BLaER1 (cell line): Measurements from ENCODE around the gene EEF2.
"Not testable (repeated sequence)": the region's sequence is repeated elsewhere in the genome, so short reads cannot be mapped to it uniquely, and the experiment has no call there.

Experiments
- H3K27ac ChIP-seq: shearing (Covaris generic); formaldehyde crosslinking; 2 replicates; pipeline ENCODE4 v1.8.1; 2022
- H3K27me3 ChIP-seq: shearing (Covaris generic); formaldehyde crosslinking; 2 replicates; pipeline ENCODE4 v1.8.1; 2022
- H3K36me3 ChIP-seq: shearing (Covaris generic); formaldehyde crosslinking; 2 replicates; pipeline ENCODE4 v1.8.1; 2022
- H3K4me1 ChIP-seq: shearing (Covaris generic); formaldehyde crosslinking; 2 replicates; pipeline ENCODE4 v1.8.1; 2022
- H3K4me2 ChIP-seq: shearing (Covaris generic); formaldehyde crosslinking; 2 replicates; pipeline ENCODE4 v1.8.1; 2022
- H3K4me3 ChIP-seq: shearing (Covaris generic); formaldehyde crosslinking; 2 replicates; pipeline ENCODE4 v1.8.1; 2022
- H3K9ac ChIP-seq: shearing (Covaris generic); formaldehyde crosslinking; 2 replicates; pipeline ENCODE4 v1.8.1; 2022
- H3K9me3 ChIP-seq: shearing (Covaris generic); formaldehyde crosslinking; 2 replicates; pipeline ENCODE4 v1.8.1; 2022
- H4K20me1 ChIP-seq: shearing (Covaris generic); formaldehyde crosslinking; 2 replicates; pipeline ENCODE4 v1.8.1; 2022
- Cebpa-rat ChIP-seq: shearing (Covaris generic); IDR thresholded peaks from 2 replicates; pipeline ENCODE4 v1.8.1; 2022

The EEF2 gene

DNA sequence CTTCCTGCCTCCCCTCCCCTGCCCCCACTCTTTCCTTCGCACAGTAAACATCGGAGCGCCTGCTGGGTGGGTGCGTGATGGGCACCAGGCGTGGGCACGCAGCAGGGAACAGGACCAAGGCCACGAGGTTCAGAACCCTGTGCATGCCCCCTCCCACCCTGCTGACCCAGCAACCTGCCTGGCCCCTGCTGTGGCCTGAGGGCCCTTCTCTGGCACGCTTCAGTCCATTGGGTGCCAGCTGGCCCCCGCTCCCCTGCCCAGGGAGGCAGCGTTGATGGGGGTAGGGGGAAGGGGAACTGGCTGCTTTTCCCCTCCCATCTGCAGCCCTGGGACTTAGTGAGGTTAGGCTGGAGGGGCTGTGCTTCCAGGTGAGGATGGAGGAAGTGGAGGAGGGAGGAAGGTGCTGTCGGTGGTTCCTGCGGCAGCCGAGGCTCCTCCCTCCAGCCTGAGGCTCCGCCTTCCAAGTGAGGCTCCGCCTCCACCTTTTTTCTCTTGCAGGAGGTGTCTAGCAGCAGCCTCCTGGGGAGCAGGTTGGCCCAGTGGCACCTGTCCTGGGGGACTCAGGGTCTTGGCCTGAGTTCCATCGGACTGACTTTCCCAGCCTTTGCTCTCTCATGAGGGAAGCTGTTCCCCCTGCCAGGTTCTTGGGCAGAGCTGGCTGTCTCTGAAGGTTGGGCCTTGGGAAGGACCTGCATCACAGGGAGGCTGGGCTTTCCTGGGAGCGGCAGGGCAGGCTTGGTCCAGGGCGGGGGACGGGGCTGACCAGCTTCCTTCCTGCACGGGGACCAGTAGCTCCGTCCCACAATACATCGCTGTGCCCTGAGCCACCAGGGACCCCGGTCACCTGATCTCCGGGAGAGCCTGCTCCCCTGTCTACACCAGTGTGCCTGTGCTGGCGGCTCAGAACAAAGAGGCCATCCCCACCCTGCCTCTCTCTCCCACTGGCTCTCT lies 29.6 kb upstream of the EEF2 start:
- peak overlapping the region; percentile 61 for H3K4me2 ChIP-seq
- no peak overlapping the region for H3K4me3 ChIP-seq
- H3K4me1 ChIP-seq, result peaks cover 46% of the 10 kb centered on the region
- H3K9me3 ChIP-seq, result no peaks in the 10 kb centered on the region
- peaks cover 94% of the 10 kb centered on the region for H3K36me3 ChIP-seq
- TF ChIP-seq Cebpa-rat, result no peak
- peak overlapping the region; percentile 62 for H3K27ac ChIP-seq
- H4K20me1 ChIP-seq, result peaks cover 98% of the 10 kb centered on the region
- H3K9ac ChIP-seq, result peak overlapping the region; percentile 24; the same call in 1 of the 2 replicates
- H3K27me3 ChIP-seq, result no peaks in the 10 kb centered on the region

GRCh38 chr19:4013886-4014540 lies 28.8 kb upstream of the EEF2 start:
- H3K4me1 ChIP-seq, result peaks cover 46% of the 10 kb centered on the region
- no peak overlapping the region for H3K4me3 ChIP-seq
- H3K4me2 ChIP-seq, result 0 out of 2 replicates have a peak overlapping the region, but pooled peaks have one; percentile 61
- H3K9ac ChIP-seq, result no peak overlapping the region
- H4K20me1 ChIP-seq, result peaks cover 98% of the 10 kb centered on the region
- H3K27me3 ChIP-seq, result no peaks in the 10 kb centered on the region
- no peak for TF ChIP-seq Cebpa-rat
- peaks cover 93% of the 10 kb centered on the region for H3K36me3 ChIP-seq
- no peak overlapping the region for H3K27ac ChIP-seq
- H3K9me3 ChIP-seq, result no peaks in the 10 kb centered on the region

GRCh38 chr19:4012975-4013634 lies 27.8 kb upstream of the EEF2 start:
- Histone ChIP-seq H4K20me1 (peaks cover 98% of the 10 kb centered on the region), H3K4me2 (no peak overlapping the region), H3K27ac (no peak overlapping the region), H3K9ac (no peak overlapping the region), H3K4me1 (peaks cover 45% of the 10 kb centered on the region), H3K27me3 (no peaks in the 10 kb centered on the region), H3K4me3 (no peak overlapping the region), H3K36me3 (peaks cover 84% of the 10 kb centered on the region), H3K9me3 (no peaks in the 10 kb centered on the region)
- TF ChIP-seq Cebpa-rat, result no peak

DNA sequence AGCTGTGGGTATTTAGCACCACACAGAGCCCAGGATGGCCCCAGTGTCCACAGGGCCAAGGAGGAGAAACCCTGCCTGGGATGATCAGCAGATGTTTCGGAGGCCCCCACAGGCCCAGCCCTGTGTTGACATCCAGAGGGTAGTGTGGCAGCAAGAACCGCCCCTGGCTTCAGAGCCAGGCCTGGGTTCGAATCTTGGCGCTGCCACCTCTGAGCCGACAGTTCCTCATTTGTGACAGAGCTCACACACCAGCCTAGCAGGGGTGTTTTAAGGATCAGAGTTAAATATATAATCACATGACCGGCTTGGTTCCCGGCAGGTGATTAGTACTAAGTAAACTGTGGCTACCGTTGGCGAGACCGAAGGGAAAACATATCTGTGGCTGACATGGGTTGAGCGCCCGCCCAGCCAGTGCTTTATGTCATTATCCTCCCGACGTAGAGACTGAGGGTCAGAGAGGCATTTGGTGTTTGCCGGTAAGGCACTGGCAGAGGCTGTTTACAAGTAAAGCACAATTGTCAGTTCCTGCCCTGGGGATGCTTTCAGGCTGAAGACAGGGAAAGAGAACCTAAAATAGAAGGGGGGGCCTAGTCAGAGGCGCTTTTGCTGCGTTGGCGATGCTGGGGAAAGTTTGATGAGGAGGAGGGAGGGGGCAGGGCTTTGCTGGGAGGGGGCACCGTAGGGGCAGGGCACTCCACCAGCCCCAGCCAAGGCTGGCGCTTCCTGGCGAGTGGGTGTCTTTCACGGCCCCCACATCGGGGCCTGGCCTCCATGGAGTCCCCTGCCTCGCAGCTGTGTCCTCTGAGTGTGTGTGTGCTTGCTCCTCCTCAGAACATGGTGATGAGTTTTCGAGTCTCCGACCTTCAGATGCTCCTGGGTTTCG lies 27.1 kb upstream of the EEF2 start:
- Histone ChIP-seq H3K4me2 (no peak overlapping the region), H3K27me3 (no peaks in the 10 kb centered on the region), H3K4me1 (peaks cover 44% of the 10 kb centered on the region), H3K9ac (no peak overlapping the region), H3K9me3 (no peaks in the 10 kb centered on the region), H3K36me3 (peaks cover 76% of the 10 kb centered on the region), H4K20me1 (peaks cover 92% of the 10 kb centered on the region), H3K4me3 (no peak overlapping the region), H3K27ac (no peak overlapping the region)
- no peak for TF ChIP-seq Cebpa-rat

DNA sequence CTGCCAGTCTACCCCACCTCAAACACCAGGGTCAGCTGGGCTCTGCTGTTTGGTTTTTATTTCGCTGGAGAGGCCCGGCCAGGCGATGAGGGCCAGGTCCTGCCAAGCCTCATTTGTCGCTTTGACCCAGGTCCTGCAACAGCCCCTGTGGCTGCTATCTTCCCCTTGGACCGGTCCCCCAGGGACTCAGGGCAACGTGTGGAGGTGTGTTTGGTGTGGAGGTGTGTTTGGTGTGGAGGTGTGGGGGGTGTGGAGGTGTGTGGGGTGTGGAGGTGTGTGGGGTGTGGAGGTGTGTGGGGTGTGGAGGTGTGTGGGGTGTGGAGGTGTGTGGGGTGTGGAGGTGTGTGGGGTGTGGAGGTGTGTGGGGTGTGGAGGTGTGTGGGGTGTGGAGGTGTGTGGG lies 26.2 kb upstream of the EEF2 start:
- peaks cover 48% of the 10 kb centered on the region for H3K4me1 ChIP-seq
- peaks cover 67% of the 10 kb centered on the region for H3K36me3 ChIP-seq
- H3K27me3 ChIP-seq, H3K9me3 ChIP-seq, H3K4me3 ChIP-seq, H3K27ac ChIP-seq, H3K4me2 ChIP-seq: not testable (repeated sequence)
- peaks cover 83% of the 10 kb centered on the region for H4K20me1 ChIP-seq
- H3K9ac ChIP-seq, result peak overlapping the region; percentile 84; the same call in 1 of the 2 replicates

DNA sequence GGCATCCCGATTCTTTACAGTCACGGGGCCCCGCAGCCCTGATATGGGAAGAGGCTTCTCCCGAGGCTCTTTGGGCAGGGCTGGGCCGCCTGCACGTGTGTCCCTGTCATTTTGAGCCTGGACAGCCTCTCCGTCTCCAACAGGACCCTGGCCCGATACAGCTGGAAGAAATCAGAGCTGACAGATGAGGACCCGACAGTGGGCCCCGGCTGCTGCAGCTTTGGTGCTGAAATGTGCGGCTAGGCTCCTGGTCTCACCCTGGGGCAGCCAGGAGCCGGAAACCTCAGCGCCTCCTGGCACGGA lies 25.5 kb upstream of the EEF2 start:
- H3K4me2 ChIP-seq, result no peak overlapping the region
- peaks cover 60% of the 10 kb centered on the region for H3K36me3 ChIP-seq
- no peaks in the 10 kb centered on the region for H3K9me3 ChIP-seq
- peaks cover 77% of the 10 kb centered on the region for H4K20me1 ChIP-seq
- H3K9ac ChIP-seq, result peak overlapping the region; percentile 84; the same call in 1 of the 2 replicates
- no peaks in the 10 kb centered on the region for H3K27me3 ChIP-seq
- no peak for TF ChIP-seq Cebpa-rat
- no peak overlapping the region for H3K4me3 ChIP-seq
- H3K27ac ChIP-seq, result no peak overlapping the region
- peaks cover 54% of the 10 kb centered on the region for H3K4me1 ChIP-seq

GRCh38 chr19:4009990-4010807 lies 24.9 kb upstream of the EEF2 start:
- Histone ChIP-seq H4K20me1 (peaks cover 71% of the 10 kb centered on the region), H3K4me2 (no peak overlapping the region)

GRCh38 chr19:4007836-4008539 lies 22.7 kb upstream of the EEF2 start:
- H3K9me3 ChIP-seq, result no peaks in the 10 kb centered on the region
- peak overlapping the region; percentile 86 for H3K27ac ChIP-seq
- H3K36me3 ChIP-seq, result peaks cover 32% of the 10 kb centered on the region
- H3K4me2 ChIP-seq, result peak overlapping the region; percentile 99
- no peak for TF ChIP-seq Cebpa-rat
- H3K4me3 ChIP-seq, result peak overlapping the region; percentile 91
- peak overlapping the region; percentile 84 for H3K9ac ChIP-seq
- peaks cover 49% of the 10 kb centered on the region for H4K20me1 ChIP-seq
- H3K27me3 ChIP-seq, result no peaks in the 10 kb centered on the region
- peaks cover 39% of the 10 kb centered on the region for H3K4me1 ChIP-seq

More at GRCh38 chr19:4009990-4010807, 24.9 kb upstream of the EEF2 start:
- Histone ChIP-seq H3K27ac (no peak overlapping the region), H3K9me3 (no peaks in the 10 kb centered on the region), H3K4me3 (no peak overlapping the region), H3K27me3 (no peaks in the 10 kb centered on the region), H3K9ac (peak overlapping the region; percentile 84), H3K36me3 (peaks cover 55% of the 10 kb centered on the region), H3K4me1 (peaks cover 50% of the 10 kb centered on the region)
- no peak for TF ChIP-seq Cebpa-rat
